ENCODE results near the gene SYNGR3.

SYNGR3 gene

GRCh38 chr16:1991948-1992703 lies 2.4 kb downstream of the SYNGR3 start:
- DNase-seq (ENCODE audit: low spot score) (peak; percentile 67), FAIRE-seq (no peak)

- DNase-seq (ENCODE audit: low spot score) (no peak), FAIRE-seq (no peak)
Observed at GRCh38 chr16:1992704-1993317, 3.0 kb downstream of the SYNGR3 start.

GRCh38 chr16:1993731-1994131 lies 4.0 kb downstream of the SYNGR3 start:
- no peak for DNase-seq (ENCODE audit: low spot score)
- FAIRE-seq, result no peak

GRCh38 chr16:1997494-1998359 lies 8.0 kb downstream of the SYNGR3 start:
- no peak for DNase-seq (ENCODE audit: low spot score)
- FAIRE-seq, result no peak

- no peak for DNase-seq (ENCODE audit: low spot score)
- FAIRE-seq, result no peak
Observed at GRCh38 chr16:1998360-1998835, 8.6 kb downstream of the SYNGR3 start.

GRCh38 chr16:1998852-1999801 lies 9.4 kb downstream of the SYNGR3 start:
- no peak for DNase-seq (ENCODE audit: low spot score)
- FAIRE-seq, result no peak

- no peak for FAIRE-seq
Observed at GRCh38 chr16:1999866-2000514, 10.2 kb downstream of the SYNGR3 start.

GRCh38 chr16:2001035-2001434 lies 11.3 kb downstream of the SYNGR3 start:
- no peak for FAIRE-seq
- no peak for DNase-seq (ENCODE audit: low spot score)

More at GRCh38 chr16:1999866-2000514, 10.2 kb downstream of the SYNGR3 start:
- DNase-seq (ENCODE audit: low spot score), result no peak

- FAIRE-seq (peak; percentile 72), DNase-seq (ENCODE audit: low spot score) (no peak)
Observed at GRCh38 chr16:2001456-2002355, 11.9 kb downstream of the SYNGR3 start.

- no peak for DNase-seq (ENCODE audit: low spot score)
- FAIRE-seq, result no peak
Observed at GRCh38 chr16:2002406-2003230, 12.8 kb downstream of the SYNGR3 start.

- FAIRE-seq (no peak), DNase-seq (ENCODE audit: low spot score) (no peak)
Observed at GRCh38 chr16:2003231-2003826, 13.6 kb downstream of the SYNGR3 start.

GRCh38 chr16:2003827-2004641 lies 14.3 kb downstream of the SYNGR3 start:
- FAIRE-seq (peak; percentile 17), DNase-seq (ENCODE audit: low spot score) (peak; percentile 95)

- no peak for DNase-seq (ENCODE audit: low spot score)
- FAIRE-seq, result no peak
Observed at GRCh38 chr16:2004795-2005517, 15.2 kb downstream of the SYNGR3 start.

- DNase-seq (ENCODE audit: low spot score) (no peak), FAIRE-seq (no peak)
Observed at GRCh38 chr16:2005646-2006045, 15.9 kb downstream of the SYNGR3 start.

- DNase-seq (ENCODE audit: low spot score) (no peak), FAIRE-seq (no peak)
Observed at GRCh38 chr16:2006317-2006716, 16.5 kb downstream of the SYNGR3 start.

- FAIRE-seq (no peak), DNase-seq (ENCODE audit: low spot score) (no peak)
Observed at GRCh38 chr16:2007081-2007836, 17.5 kb downstream of the SYNGR3 start.

Data from urothelium cell line (cell line).